ENCODE measurements around the gene TRHDE.

TRHDE gene

GRCh38 chr12:72274931-72275330, 2.8 kb downstream of the TRHDE start:
- TF ChIP-seq POLR2AphosphoS5 (IDR thresholded peaks at IDR 0.05; ENCODE audit: low read depth, low read length) (no peak), POLR2A (IDR thresholded peaks at IDR 0.05; ENCODE audit: low read depth, low read length) (no peak), TAF1 (IDR thresholded peaks at IDR 0.05; ENCODE audit: borderline replicate concordance, low read depth, low read length) (no peak)
- DNase-seq (ENCODE audit: insufficient read length), result no peak
- no peak for FAIRE-seq

- DNase-seq (ENCODE audit: insufficient read length) (no peak), FAIRE-seq (no peak)
- TF ChIP-seq TAF1 (IDR thresholded peaks at IDR 0.05; ENCODE audit: borderline replicate concordance, low read depth, low read length) (no peak), POLR2A (IDR thresholded peaks at IDR 0.05; ENCODE audit: low read depth, low read length) (no peak), POLR2AphosphoS5 (IDR thresholded peaks at IDR 0.05; ENCODE audit: low read depth, low read length) (no peak)
Measured at GRCh38 chr12:72275526-72275925, 3.4 kb downstream of the TRHDE start.

DNA sequence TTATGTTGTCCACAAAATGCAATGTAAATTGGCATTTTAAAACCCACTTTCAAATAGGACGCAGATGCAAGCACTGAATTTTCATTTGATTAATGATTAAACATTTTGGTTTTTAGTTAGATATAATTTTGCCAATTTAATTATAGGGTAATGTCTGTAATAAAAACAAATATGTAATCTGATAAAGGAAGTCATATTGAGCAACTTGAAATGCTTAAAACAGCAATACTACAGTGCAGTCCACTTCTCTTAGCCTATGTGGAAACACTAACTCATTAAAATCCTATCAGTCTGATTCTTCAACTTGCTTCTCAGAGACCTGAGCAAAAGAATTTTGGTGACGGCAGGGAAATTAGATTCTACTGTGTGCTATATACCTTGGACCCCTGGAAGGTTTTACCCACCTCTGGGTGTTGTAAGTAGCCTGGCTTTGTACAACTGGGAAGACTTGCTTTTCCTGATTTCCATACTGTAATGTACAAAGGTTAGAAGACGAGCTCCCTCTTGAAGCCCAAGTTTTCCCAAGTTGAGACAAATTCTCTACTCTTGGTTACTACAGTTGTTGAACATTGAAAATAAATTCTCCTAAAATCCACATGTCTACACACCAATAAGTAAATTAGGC, 4.1 kb downstream of the TRHDE start:
- DNase-seq (ENCODE audit: insufficient read length) (no peak), FAIRE-seq (no peak)
- TF ChIP-seq POLR2A (IDR thresholded peaks at IDR 0.05; ENCODE audit: low read depth, low read length), result no peak
- TF ChIP-seq TAF1 (IDR thresholded peaks at IDR 0.05; ENCODE audit: borderline replicate concordance, low read depth, low read length), result no peak
- TF ChIP-seq POLR2AphosphoS5 (IDR thresholded peaks at IDR 0.05; ENCODE audit: low read depth, low read length), result no peak

GRCh38 chr12:72277415-72277814, 5.2 kb downstream of the TRHDE start:
- TF ChIP-seq POLR2AphosphoS5 (IDR thresholded peaks at IDR 0.05; ENCODE audit: low read depth, low read length) (no peak), TAF1 (IDR thresholded peaks at IDR 0.05; ENCODE audit: borderline replicate concordance, low read depth, low read length) (no peak), POLR2A (IDR thresholded peaks at IDR 0.05; ENCODE audit: low read depth, low read length) (no peak)
- no peak for FAIRE-seq
- DNase-seq (ENCODE audit: insufficient read length), result no peak

- DNase-seq (ENCODE audit: insufficient read length) (no peak), FAIRE-seq (no peak)
- TF ChIP-seq TAF1 (IDR thresholded peaks at IDR 0.05; ENCODE audit: borderline replicate concordance, low read depth, low read length), result no peak
- TF ChIP-seq POLR2AphosphoS5 (IDR thresholded peaks at IDR 0.05; ENCODE audit: low read depth, low read length), result no peak
- TF ChIP-seq POLR2A (IDR thresholded peaks at IDR 0.05; ENCODE audit: low read depth, low read length), result no peak
Measured at GRCh38 chr12:72278894-72279293, 6.7 kb downstream of the TRHDE start.

- no peak for FAIRE-seq
- TF ChIP-seq POLR2A (IDR thresholded peaks at IDR 0.05; ENCODE audit: low read depth, low read length), result no peak
- TF ChIP-seq POLR2AphosphoS5 (IDR thresholded peaks at IDR 0.05; ENCODE audit: low read depth, low read length), result no peak
- no peak for TF ChIP-seq TAF1 (IDR thresholded peaks at IDR 0.05; ENCODE audit: borderline replicate concordance, low read depth, low read length)
- no peak for DNase-seq (ENCODE audit: insufficient read length)
Measured at GRCh38 chr12:72281126-72281525, 9.0 kb downstream of the TRHDE start.

DNA sequence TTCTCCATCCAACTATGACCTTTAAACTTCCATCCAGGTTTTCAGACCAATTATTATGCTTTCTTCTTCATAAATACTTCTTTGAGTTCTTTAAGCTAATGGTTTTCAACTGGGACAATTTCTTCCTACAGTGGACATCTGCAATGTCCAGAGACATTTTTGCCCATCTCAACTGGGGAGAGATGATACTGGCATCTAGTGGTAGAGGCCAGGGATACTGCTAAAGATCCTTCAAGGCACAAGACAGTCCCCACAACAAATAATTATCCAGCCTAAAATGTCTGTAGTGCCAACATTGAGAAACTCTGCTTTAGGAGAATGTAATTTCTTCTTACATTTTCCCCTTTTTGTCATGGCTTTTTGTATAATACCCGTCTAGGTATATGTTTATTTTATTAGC, 10.6 kb downstream of the TRHDE start:
- DNase-seq (ENCODE audit: insufficient read length) (no peak), FAIRE-seq (no peak)
- TF ChIP-seq TAF1 (IDR thresholded peaks at IDR 0.05; ENCODE audit: borderline replicate concordance, low read depth, low read length), result no peak
- TF ChIP-seq POLR2A (IDR thresholded peaks at IDR 0.05; ENCODE audit: low read depth, low read length), result no peak
- no peak for TF ChIP-seq POLR2AphosphoS5 (IDR thresholded peaks at IDR 0.05; ENCODE audit: low read depth, low read length)

DNA sequence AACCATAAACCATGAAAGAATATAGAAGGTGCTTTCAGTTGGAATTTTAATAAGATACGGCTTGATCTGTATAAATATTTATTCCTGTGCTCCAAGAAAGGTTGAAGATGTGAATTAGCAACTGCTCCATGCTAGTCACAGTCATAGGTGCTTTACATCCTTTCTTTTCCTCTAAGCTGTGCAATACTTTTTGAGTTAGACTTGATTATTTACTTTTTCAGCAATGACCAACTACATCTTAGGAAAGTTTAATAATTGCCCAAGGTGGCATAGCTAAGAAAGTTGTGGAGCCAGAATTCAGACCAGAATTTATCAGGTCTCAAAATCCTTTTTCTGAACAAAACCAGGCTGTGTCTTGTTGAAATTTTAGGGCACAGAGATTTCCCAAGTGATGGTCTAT, 13.7 kb downstream of the TRHDE start:
- no peak for DNase-seq (ENCODE audit: insufficient read length)
- TF ChIP-seq POLR2A (IDR thresholded peaks at IDR 0.05; ENCODE audit: low read depth, low read length) (no peak), POLR2AphosphoS5 (IDR thresholded peaks at IDR 0.05; ENCODE audit: low read depth, low read length) (no peak), TAF1 (IDR thresholded peaks at IDR 0.05; ENCODE audit: borderline replicate concordance, low read depth, low read length) (no peak)
- FAIRE-seq, result no peak

- TF ChIP-seq POLR2AphosphoS5 (IDR thresholded peaks at IDR 0.05; ENCODE audit: low read depth, low read length) (no peak), TAF1 (IDR thresholded peaks at IDR 0.05; ENCODE audit: borderline replicate concordance, low read depth, low read length) (no peak), POLR2A (IDR thresholded peaks at IDR 0.05; ENCODE audit: low read depth, low read length) (no peak)
- DNase-seq (ENCODE audit: insufficient read length), result no peak
- FAIRE-seq, result no peak
Measured at GRCh38 chr12:72286526-72286925, 14.4 kb downstream of the TRHDE start.

DNA sequence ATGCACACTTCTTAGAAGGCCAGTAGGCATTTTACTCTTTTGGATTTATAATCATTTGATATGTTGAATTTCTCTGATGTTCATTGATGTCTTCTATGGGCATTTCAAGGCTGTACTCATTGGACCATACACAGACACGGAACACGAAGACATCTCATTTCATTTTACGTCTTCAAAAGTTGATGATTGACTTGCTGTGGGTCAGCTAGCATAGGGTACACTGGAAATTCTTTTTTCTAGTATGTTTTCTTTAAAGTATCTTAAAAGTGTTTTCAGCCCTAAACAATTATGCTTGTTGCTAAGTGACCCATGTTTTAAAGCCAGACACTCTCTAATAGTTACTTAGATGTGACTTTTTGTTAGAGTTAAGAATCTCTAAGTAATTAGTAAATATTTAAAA, 16.3 kb downstream of the TRHDE start:
- DNase-seq (ENCODE audit: insufficient read length) (no peak), FAIRE-seq (no peak)
- TF ChIP-seq TAF1 (IDR thresholded peaks at IDR 0.05; ENCODE audit: borderline replicate concordance, low read depth, low read length) (no peak), POLR2AphosphoS5 (IDR thresholded peaks at IDR 0.05; ENCODE audit: low read depth, low read length) (no peak), POLR2A (IDR thresholded peaks at IDR 0.05; ENCODE audit: low read depth, low read length) (no peak)

DNA sequence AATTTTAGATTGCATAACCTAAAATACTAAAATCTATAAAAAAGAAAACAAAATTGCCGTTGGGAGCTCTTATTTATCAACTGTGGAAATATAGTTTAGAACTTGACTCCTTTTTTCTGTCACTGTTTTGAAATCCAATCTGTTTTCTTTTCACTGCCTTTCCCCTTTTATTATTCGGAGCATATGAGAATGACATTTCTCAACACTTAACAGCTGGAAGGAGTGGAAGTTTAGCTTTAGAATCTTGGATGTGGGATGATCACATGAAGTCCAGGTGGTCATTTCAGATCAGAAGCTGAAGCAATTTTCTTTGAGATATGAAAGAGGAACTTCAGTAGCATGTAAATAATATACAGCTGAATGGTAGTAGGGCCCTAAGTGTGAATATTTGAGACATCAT, 16.7 kb downstream of the TRHDE start:
- DNase-seq (ENCODE audit: insufficient read length) (no peak), FAIRE-seq (no peak)
- TF ChIP-seq POLR2A (IDR thresholded peaks at IDR 0.05; ENCODE audit: low read depth, low read length) (no peak), TAF1 (IDR thresholded peaks at IDR 0.05; ENCODE audit: borderline replicate concordance, low read depth, low read length) (no peak), POLR2AphosphoS5 (IDR thresholded peaks at IDR 0.05; ENCODE audit: low read depth, low read length) (no peak)

DNA sequence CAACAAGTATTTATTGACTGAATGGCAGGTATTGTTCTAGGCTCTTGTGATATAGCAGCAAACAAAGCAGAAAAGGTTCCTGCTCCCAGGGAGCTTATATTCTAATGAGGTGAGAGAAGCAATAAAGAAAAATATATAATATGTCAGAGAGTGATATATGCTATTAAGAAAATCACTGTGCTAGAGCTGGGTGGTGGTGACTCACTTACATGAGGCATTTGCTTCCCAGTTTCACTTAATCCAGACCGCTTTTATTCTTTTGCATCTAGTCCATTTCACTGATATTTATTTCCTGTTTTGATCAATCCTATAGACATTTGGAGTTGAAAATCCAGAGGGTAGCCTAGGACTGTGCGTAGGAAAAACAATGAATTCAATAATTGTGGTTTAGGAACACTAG, 17.5 kb downstream of the TRHDE start:
- TF ChIP-seq POLR2AphosphoS5 (IDR thresholded peaks at IDR 0.05; ENCODE audit: low read depth, low read length) (no peak), POLR2A (IDR thresholded peaks at IDR 0.05; ENCODE audit: low read depth, low read length) (no peak), TAF1 (IDR thresholded peaks at IDR 0.05; ENCODE audit: borderline replicate concordance, low read depth, low read length) (no peak)
- DNase-seq (ENCODE audit: insufficient read length) (no peak), FAIRE-seq (no peak)

All from GM12892 (cell line).